Mononuclear cell (primary cell): ENCODE data around the gene TMEM151A. TPM values are rescaled to one million over a fixed set of nuclear protein-coding genes. Genes with fewer than 3 reads are reported as not detected.

Experiments used
- H3K27me3 ChIP-seq: 2 replicates; pipeline ENCODE4 v1.6.0; 2011; ENCODE audit warnings: low read length, control low read depth; ENCODE audit not compliant: insufficient read depth
- H3K4me1 ChIP-seq: 2 replicates; pipeline ENCODE4 v1.5.1; 2011; ENCODE audit warnings: mild to moderate bottlenecking, low read length, control low read depth; ENCODE audit not compliant: insufficient read depth
- H3K4me3 ChIP-seq: 2 replicates; pipeline ENCODE4 v1.5.1; 2011; ENCODE audit warnings: mild to moderate bottlenecking, low read length, moderate library complexity
- H3K9me3 ChIP-seq: 2 replicates; pipeline ENCODE4 v1.5.1; 2011; ENCODE audit warnings: low read depth, mild to moderate bottlenecking, control low read depth, low read length
- total RNA-seq: library from RNA; depleted of rRNA; stranded (reverse); fragments of >200 nt; gene quantifications from one replicate; pipeline ENCODE4 v1.2.3, GENCODE V29; 2012

The TMEM151A gene
- total RNA-seq, 1 donor: 0.21 TPM

- Histone ChIP-seq H3K4me1 (peaks cover 43% of the 10 kb centered on the region), H3K9me3 (no peaks in the 10 kb centered on the region), H3K27me3 (peaks cover 4% of the 10 kb centered on the region), H3K4me3 (no peak overlapping the region)
These were observed 6.3 kb upstream of the TMEM151A start for GRCh38 chr11:66285250-66285947.

DNA sequence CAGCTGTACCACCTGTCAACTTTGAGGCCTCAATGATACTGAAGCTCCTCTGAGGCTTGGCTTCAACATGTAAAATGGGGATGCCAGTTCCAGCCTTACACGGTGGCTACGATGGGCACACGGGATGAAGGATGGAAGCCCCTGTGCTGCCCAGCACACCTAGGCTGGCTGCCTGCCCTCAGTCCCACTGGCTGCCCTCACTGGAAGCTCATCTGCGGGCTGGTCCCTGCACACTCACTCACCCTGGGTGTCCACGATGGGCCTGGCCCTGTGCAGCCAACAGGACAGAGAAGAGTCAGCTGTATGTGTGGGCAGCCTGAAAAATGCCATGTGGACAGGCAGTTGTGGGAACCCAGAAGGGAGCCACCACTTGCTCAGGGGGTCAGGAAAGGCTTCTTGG is 5.0 kb upstream of the TMEM151A start:
- no peak overlapping the region for H3K4me3 ChIP-seq
- peaks cover 42% of the 10 kb centered on the region for H3K4me1 ChIP-seq
- no peaks in the 10 kb centered on the region for H3K9me3 ChIP-seq
- peaks cover 15% of the 10 kb centered on the region for H3K27me3 ChIP-seq

GRCh38 chr11:66287211-66287888 is 4.3 kb upstream of the TMEM151A start:
- Histone ChIP-seq H3K4me3 (no peak overlapping the region), H3K27me3 (peaks cover 17% of the 10 kb centered on the region), H3K4me1 (peaks cover 43% of the 10 kb centered on the region), H3K9me3 (no peaks in the 10 kb centered on the region)

DNA sequence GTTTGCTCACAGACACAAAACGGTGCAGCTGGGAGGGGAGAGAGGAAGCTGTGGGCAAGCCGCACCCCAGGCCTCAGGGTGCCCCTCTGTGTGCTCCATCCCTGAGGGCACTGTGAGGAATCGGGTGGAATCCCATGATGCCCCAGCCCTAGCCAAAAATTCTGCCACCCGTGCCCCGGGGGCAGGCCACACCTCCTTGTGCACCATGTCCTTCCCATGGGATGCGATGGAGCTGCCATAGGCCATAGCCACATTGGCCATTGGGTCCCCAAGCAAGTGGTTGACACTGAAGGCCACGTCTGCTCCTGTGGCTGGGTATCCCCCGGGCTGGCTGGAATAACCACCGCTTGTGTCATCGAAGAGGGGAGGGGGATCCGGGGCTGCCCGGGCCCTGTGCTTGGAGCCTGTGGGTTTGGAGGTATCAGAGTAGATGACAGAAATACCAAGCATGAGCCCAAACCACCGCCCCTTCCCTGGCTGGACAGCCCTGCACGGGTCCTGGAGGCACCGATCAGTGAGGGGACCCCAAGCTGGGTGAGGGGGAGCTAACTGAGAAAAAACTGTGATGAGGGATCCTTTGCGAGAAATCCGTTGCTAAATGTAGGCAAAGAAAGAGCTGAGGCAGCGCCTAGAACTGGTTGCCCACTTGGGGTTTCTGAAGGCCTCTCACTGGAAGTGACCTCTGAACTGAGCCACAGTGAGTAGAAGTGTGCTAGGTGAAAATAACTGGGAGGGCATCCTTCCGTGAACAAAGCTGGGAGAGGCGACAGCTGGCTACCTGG is 3.6 kb upstream of the TMEM151A start:
- Histone ChIP-seq H3K27me3 (peaks cover 24% of the 10 kb centered on the region), H3K4me3 (peak overlapping the region; percentile 67), H3K9me3 (no peaks in the 10 kb centered on the region), H3K4me1 (peaks cover 38% of the 10 kb centered on the region)

GRCh38 chr11:66288671-66289547 is 2.8 kb upstream of the TMEM151A start, which contains the start of gene YIF1A:
Gene YIF1A (minus strand): TSS chr11:66289143. CDS start chr11:66288985, 158 bp downstream.
- Histone ChIP-seq H3K4me3 (peak within 1 kb of the TSS; percentile 67), H3K27me3 (peaks cover 29% of the 10 kb centered on the region), H3K4me1 (peaks cover 38% of the 10 kb centered on the region), H3K9me3 (no peaks in the 10 kb centered on the region)

DNA sequence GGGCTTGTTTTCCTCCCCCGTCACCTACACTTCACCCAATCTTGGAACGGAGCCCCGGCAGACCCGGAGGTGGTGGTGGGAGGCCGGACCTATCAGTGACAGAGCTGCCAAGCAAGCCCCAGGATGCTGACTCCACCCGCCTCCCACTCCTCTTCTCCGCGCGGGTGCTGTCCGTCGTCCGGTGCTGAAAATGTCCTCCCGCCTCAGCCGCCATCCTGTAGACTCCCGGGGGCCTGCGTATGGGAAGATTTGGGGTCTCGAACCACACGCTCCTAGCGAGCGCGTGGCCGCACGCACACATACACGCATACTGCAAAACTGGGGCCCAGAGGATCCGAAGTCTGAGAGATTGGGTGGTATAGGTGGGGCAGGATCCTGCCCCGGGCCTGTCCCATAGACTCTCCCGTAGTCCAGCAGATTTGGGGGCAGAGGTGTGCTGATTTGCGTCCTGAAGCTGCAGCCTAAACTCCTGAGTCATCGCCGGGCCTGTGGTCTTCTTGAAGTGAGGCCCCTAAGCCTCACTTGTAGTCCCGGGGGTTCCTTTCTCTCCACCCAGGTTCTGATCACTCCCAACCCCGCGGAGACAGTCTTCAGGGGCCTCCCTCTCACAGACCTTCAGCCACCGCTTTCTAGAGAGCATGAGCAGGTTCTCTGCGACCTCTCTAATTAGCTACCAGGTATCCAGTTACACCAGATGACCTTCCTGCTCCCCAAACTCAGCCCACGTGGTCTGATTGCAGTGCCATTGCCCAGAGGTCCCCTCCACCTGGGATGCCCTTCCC is 2.0 kb upstream of the TMEM151A start:
- Histone ChIP-seq H3K27me3 (peaks cover 29% of the 10 kb centered on the region), H3K4me3 (peak overlapping the region; percentile 67), H3K9me3 (no peaks in the 10 kb centered on the region)

GRCh38 chr11:66290330-66290621 is 1.4 kb upstream of the TMEM151A start:
- Histone ChIP-seq H3K9me3 (no peaks in the 10 kb centered on the region), H3K27me3 (peaks cover 29% of the 10 kb centered on the region), H3K4me1 (peaks cover 38% of the 10 kb centered on the region), H3K4me3 (no peak overlapping the region)

More for the DNA sequence above, 2.0 kb upstream of the TMEM151A start:
- peaks cover 38% of the 10 kb centered on the region for H3K4me1 ChIP-seq

- Histone ChIP-seq H3K27me3 (peaks cover 29% of the 10 kb centered on the region), H3K4me3 (no peak overlapping the region), H3K9me3 (no peaks in the 10 kb centered on the region), H3K4me1 (peaks cover 38% of the 10 kb centered on the region)
These were observed 390 bp upstream of the TMEM151A start for GRCh38 chr11:66291303-66291705.

DNA sequence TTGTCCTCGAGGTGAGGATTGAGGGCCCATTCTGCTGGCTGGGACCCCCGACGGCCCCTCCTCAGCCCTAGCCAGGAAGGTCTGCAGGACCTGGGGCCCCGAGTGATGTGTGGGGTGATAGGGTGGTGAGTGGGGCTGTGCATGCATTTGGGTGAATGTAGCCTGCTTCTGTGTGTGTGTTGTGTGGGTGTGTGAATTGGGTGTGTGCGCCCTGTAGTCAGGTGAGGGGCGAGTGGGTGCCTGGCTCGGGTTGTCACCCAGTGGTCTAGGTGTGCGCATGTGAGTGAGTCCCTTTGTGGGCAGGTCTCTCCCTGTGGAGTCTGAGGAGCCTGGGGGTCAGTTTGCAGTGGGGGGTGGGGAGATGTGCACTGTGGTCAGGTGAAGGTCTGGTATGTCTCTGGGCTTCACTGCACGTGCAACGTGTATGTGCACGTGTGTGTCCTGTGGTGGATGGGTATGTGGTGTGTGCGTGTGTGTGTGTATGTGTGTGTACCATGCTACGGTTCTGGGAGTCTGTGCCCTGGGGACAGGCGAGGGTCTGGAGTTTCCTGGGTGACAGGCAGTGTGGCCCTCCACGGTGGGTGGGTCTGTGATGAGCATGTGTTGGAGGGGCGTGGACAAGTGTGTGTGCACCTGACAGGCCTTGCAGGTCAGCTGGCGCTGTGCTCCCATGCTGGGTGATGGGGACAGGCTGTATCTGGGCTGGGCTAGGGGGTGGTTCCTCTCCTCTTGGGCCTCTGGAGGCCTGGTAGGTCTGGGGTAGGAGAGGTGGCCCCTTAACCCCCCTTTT is 1.0 kb downstream of the TMEM151A start:
- Histone ChIP-seq H3K4me3 (no peak overlapping the region), H3K27me3 (peaks cover 29% of the 10 kb centered on the region)

DNA sequence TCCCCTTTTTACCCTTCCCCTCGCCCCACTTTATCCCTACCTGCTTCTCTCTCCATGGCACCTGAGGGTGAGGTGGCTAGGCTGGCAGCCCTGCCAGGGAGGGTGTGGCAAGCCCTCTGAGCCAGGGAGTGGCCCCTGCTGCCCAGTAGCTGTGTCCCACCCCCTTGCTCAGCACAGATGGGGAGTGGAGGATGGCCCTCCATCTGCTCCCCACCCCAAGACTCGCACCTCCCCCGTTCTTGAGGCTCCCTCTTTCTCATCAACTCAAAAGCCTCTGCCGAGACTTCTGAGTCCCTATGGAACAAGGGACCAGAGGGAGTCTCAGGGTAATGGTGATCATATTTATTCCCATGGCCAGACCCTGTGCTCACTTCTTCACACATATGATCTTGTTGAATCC is 1.7 kb downstream of the TMEM151A start:
- Histone ChIP-seq H3K9me3 (no peaks in the 10 kb centered on the region), H3K27me3 (peaks cover 29% of the 10 kb centered on the region), H3K4me1 (peaks cover 21% of the 10 kb centered on the region), H3K4me3 (no peak overlapping the region)

More for the DNA sequence above, 1.0 kb downstream of the TMEM151A start:
- Histone ChIP-seq H3K4me1 (peaks cover 27% of the 10 kb centered on the region), H3K9me3 (no peaks in the 10 kb centered on the region)

- Histone ChIP-seq H3K27me3 (peaks cover 29% of the 10 kb centered on the region), H3K4me1 (peaks cover 18% of the 10 kb centered on the region), H3K4me3 (no peak overlapping the region), H3K9me3 (no peaks in the 10 kb centered on the region)
These were observed 2.3 kb downstream of the TMEM151A start for GRCh38 chr11:66293777-66294625.

DNA sequence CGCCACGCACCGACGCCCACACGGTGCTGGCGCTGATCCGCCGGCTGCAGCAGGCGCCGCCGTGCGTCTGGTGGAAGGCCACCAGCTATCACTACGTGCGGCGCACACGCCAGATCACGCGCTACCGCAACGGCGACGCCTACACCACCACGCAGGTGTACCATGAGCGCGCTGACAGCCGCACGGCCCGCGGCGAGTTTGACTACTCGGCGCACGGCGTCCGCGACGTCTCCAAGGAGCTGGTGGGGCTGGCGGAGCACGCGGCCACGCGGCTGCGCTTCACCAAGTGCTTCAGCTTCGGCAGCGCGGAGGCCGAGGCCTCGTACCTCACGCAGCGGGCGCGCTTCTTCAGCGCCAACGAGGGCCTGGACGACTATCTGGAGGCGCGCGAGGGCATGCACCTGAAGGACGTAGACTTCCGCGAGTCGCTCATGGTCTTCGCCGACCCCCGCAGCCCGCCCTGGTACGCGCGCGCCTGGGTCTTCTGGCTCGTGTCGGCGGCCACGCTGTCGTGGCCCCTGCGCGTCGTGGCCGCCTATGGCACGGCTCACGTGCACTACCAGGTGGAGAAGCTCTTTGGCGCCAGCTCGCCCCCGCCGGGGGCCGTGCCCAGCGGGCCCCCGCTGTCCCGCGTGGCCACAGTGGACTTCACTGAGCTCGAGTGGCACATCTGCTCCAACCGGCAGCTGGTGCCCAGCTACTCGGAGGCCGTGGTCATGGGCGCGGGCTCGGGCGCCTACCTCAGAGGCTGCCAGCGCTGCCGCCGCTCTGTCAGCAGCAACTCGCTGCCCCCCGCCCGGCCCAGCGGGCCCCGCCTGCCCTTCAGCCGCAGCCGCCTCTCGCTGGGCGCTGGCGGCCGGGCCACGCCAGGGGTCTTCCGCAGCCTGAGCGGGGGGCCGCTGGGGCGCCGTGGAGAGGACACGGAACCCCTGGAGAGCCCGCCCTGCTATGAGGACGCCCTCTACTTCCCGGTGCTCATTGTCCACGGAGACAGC is 3.2 kb downstream of the TMEM151A start:
- H3K9me3 ChIP-seq: no peaks in the 10 kb centered on the region
- H3K4me3 ChIP-seq: no peak overlapping the region
- H3K4me1 ChIP-seq: peaks cover 11% of the 10 kb centered on the region
- H3K27me3 ChIP-seq: peaks cover 29% of the 10 kb centered on the region
